GM10847 (cell line): ENCODE data around the gene FANCB.
A peak's percentile ranks its signal among the peaks of the same experiment; 100 is the strongest.

Source experiments
- POLR2A ChIP-seq: IDR thresholded peaks from 2 replicates; pipeline ENCODE4 v1.6.1; 2011; ENCODE audit not compliant: insufficient read length; ENCODE audit errors: extremely low read depth

Gene FANCB

GRCh38 chrX:14872851-14873675, at the start of gene FANCB, which contains the start of gene MOSPD2:
Gene FANCB (minus strand): TSS chrX:14873069. CDS start chrX:14865510, 7,559 bp downstream.
Gene MOSPD2 (plus strand): TSS chrX:14873421. CDS start chrX:14873529, 108 bp downstream.
- peak; percentile 35 for TF ChIP-seq POLR2A

GRCh38 chrX:14922437-14922836, 49.6 kb upstream of the FANCB start:
- TF ChIP-seq POLR2A = no peak

- no peak for TF ChIP-seq POLR2A
These were observed 47.3 kb upstream of the FANCB start for GRCh38 chrX:14920196-14920595.

DNA sequence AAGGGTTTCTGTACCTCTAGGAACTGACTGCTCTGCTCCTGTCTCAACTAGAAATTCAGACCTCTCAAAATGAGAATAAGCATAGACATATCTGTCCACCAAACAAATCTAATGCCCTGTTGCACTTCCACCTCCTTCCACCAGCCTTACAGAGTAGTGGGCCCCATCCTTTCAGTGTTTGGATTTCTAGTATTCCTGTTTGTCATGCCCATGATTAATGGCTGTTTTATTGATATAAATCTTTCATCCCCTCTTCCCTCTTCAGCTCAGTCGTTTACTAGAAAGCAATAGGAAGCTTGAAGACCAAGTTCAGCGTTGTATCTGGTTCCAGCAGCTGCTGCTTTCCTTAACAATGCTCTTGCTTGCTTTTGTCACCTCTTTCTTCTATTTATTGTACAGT, 46.5 kb upstream of the FANCB start:
- TF ChIP-seq POLR2A = no peak

GRCh38 chrX:14916017-14916674, 43.3 kb upstream of the FANCB start:
- no peak for TF ChIP-seq POLR2A

DNA sequence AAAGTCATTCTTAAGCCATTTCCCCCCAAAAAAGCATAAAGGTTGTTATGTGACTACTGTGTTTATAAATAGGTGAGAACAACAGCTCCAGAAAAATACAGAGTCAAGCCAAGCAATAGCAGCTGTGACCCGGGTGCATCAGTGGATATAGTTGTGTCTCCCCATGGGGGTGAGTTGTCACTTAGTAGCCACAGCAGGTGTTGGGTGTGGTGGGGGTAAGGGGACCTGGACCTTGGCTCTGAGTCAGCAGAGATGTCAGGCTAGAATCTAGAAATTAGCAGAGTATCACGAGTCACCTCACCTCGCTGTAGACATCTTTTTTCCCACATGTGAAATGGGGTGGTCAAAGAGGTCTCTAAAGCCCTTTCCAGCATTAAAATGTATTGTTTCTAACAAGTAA, 42.7 kb upstream of the FANCB start:
- TF ChIP-seq POLR2A = no peak

DNA sequence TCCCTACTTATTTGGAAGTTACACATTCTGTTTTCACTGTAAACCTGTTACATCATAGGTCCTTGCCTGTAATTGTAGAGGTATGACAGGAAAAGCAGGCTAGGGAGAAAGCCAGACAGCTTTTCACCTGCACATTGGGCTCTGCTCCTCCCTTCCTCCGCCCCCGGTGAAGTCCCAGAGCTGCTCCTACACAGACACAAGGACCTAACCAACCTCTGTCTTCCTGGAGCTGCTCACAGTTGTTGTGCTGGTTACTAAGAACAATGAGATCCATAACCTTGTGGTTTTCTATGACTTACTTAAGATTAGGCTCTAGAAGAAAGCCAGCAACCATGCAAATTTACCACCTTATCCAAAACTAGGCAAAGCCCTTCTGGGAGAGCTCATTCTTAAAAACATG, 40.4 kb upstream of the FANCB start:
- TF ChIP-seq POLR2A = no peak

DNA sequence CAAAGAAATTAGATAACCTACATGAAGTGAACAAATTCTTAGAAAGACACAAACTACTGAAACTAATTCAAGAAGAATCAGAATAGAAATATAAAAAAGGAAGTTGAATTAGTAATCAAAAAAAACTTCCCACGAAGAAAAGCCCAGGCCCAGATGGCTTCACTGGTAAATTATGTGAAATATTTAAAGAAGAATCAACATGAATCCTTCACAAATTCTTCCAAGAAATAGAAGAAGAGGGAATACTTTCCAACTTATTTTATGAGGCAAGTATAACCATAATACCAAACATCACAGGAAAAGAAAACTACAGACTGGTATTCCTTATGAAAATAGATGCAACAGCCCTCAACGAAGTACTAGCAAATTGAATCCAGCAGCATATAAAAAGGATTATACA, 31.0 kb upstream of the FANCB start:
- TF ChIP-seq POLR2A = no peak

DNA sequence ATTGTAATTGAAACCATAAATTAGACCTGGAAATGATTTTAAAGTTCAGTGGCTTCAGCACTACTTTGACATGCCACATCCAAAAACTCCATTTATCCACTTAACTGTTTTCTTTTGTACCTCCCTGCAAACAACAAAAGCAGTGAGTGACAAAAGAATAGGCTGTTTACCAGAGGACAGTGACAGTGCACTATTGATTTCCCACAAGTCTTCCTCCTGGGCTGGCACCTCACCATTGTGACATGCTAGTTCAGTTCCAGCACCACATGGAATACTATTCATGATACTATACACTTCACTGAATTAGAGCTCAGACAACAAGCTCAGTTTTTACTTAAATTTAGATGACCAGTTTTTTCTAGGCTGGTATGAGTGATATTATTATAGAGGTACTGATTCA, 29.7 kb upstream of the FANCB start:
- TF ChIP-seq POLR2A = no peak

DNA sequence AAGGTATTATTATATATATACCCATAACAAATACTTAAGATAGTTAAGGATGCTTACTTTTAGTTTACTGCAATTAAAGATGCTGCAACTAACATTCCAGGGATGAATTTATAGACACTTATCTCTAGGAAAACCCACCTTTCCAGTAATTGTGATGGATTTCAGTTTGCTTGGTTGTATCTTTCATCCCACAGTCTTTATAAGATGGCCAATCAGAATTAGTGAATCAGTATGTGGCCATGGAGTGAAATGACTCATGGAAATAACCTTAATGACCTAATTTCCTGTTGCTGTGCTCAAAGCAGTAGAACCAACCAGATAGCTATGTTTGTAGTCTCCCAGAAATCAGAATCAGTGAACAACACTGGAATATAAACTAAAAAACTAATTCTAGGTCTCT, 26.7 kb upstream of the FANCB start:
- TF ChIP-seq POLR2A = no peak

GRCh38 chrX:14897042-14897441, 24.2 kb upstream of the FANCB start:
- TF ChIP-seq POLR2A = no peak

DNA sequence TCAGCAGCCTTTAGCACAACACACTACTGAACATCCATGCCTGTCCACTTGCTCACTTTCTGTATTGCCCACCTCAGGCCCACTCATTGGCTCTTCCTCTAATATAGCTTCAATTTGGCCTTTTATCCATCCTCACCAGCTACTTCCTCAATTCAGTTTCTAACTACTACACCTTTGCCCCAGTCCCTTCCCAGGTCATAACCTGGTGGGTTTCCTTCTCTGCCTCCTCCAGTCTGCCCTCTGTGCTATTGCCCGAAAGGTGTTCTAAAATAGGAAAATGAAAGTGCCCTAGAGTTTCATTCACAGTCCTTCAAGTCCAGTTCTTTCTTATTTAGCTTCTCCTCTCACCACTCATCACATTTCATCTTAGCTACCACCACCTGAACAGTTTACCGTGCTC, 23.4 kb upstream of the FANCB start:
- TF ChIP-seq POLR2A = no peak

DNA sequence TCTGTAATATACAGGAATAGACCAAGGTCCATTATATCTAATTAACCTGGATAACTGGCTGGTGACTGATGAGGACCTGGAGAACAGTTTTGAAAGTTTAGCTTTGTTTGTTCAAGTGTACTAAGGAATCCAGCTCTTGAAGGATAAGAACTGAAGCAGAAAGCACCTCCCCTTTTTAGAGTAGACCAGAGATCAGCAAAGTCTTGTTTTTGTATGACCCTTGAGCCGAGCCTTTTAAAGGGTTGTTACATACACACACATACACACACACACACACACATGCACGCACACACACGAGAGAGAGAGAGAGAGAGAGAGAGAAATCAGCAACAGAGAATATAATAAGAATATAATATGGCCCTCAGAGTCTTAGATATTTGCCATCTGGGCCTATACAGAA, 13.4 kb upstream of the FANCB start:
- TF ChIP-seq POLR2A = no peak

GRCh38 chrX:14884714-14885113, 11.8 kb upstream of the FANCB start:
- no peak for TF ChIP-seq POLR2A

- TF ChIP-seq POLR2A = no peak
These were observed 11.0 kb upstream of the FANCB start for GRCh38 chrX:14883826-14884225.

DNA sequence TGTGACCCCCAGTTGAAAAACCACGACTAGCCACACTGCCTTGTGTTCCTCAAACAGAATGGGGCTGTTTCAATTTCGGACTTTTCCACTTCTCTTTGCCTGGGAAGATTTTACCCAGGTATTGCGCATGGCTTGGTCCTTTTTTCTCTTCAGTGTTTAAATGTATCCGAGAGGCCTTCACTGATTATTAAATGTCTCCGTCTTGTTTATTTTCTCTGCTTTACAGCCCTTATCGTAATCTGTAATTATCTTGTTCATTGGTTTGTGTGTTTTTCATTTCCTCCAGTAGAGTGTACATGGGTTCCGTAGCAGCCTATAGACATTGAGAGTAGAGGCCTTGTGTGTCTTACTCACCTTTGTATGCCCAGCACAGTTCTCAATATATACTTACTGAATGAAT, 2.8 kb upstream of the FANCB start:
- no peak for TF ChIP-seq POLR2A

DNA sequence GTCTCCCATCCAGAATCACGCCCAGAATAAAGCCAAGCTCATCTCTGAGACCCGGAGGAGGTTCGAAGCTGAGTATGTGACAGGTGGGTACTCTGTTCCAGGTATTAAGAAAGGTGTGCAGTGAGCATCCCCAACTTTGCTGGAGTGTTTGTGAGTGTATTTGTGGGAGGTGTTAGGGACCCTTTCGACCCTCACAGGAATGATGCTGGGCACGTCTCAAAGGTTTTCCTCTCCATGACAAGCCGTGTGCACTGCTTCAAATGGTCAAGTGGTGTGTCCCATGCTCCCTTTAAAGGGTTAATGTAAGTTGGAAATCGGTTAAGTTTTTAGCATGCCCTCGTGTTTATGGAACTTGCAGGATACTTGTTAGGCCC, 794 bp upstream of the FANCB start:
- no peak for TF ChIP-seq POLR2A

DNA sequence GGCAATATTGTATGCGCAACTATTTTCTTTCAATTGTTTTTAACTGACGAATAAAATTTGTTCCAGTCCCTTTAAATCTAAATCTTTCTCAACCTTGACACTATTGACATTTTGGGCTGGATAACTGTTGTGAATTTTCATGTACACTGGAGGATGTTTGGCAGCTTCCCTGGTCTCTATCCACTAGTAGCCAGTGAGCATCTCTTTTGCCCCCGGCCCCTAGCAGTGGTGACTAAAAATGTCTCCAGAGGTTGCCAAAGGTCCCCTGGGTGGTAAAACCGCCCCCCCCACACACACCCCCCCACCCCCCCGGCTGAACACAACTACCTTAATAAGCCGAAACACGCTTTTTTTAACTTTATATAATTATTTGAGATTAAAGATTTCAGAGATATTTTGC, 514 bp downstream of the FANCB start:
- TF ChIP-seq POLR2A = no peak
